ENCODE data around the gene RMND5B.

GRCh38 chr5:178110511-178110910 is 20.3 kb upstream of the RMND5B start:
- TF ChIP-seq TAF1 (IDR thresholded peaks at IDR 0.05; ENCODE audit: borderline replicate concordance, low read depth, low read length) (no peak), CTCF (IDR thresholded peaks at IDR 0.05) (no peak), ZBTB33 (IDR thresholded peaks at IDR 0.05; ENCODE audit: borderline replicate concordance, low read depth) (no peak), GATA2 (CRISPR knock-in tag; IDR thresholded peaks at IDR 0.05) (no peak)
